ENCODE data around the gene OTUB1.

DNA sequence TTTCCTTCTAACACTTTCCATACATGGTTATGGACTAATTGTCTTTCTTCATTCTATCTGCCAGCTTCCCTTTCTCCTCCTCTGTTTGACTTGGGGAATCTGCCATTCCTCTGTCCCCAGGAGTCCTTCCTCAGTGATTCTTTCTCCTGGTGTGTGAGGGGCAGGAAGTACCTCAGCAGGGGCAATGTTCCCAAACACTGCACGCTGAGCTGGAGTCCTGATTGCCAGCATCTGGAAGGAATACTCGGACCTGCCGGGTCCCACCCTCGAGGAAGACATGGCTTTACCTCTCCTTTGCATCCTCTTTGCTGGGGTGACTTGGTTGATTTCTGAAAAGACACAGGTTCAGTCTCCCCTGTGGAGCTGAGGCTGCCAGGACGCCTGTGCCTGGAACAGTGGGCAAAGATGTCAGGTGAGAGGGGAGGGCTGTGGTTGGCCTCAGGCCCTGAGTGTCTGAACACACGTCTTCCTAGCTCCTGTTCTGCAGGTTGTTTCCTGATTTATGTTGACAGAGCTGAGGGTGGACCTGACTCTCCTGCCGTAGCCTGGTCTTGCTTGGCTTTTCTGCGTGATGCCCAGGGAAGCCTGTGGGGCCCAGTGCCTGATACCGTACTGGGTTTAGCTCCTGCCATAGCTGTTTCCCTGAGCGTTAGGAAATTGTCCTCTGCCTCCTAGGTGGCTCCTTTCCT is 7.5 kb upstream of the OTUB1 start:
- TF ChIP-seq, protein P1, sequence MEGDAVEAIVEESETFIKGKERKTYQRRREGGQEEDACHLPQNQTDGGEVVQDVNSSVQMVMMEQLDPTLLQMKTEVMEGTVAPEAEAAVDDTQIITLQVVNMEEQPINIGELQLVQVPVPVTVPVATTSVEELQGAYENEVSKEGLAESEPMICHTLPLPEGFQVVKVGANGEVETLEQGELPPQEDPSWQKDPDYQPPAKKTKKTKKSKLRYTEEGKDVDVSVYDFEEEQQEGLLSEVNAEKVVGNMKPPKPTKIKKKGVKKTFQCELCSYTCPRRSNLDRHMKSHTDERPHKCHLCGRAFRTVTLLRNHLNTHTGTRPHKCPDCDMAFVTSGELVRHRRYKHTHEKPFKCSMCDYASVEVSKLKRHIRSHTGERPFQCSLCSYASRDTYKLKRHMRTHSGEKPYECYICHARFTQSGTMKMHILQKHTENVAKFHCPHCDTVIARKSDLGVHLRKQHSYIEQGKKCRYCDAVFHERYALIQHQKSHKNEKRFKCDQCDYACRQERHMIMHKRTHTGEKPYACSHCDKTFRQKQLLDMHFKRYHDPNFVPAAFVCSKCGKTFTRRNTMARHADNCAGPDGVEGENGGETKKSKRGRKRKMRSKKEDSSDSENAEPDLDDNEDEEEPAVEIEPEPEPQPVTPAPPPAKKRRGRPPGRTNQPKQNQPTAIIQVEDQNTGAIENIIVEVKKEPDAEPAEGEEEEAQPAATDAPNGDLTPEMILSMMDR (IDR thresholded peaks at IDR 0.05; ENCODE audit: low read depth, low read length): no peak
- no peak for TF ChIP-seq EZH2phosphoT487 (IDR thresholded peaks at IDR 0.05; ENCODE audit: low read depth)

Measured in OCI-LY3 (cell line).